ENCODE measurements around the gene TIGD3.

The TIGD3 gene

DNA sequence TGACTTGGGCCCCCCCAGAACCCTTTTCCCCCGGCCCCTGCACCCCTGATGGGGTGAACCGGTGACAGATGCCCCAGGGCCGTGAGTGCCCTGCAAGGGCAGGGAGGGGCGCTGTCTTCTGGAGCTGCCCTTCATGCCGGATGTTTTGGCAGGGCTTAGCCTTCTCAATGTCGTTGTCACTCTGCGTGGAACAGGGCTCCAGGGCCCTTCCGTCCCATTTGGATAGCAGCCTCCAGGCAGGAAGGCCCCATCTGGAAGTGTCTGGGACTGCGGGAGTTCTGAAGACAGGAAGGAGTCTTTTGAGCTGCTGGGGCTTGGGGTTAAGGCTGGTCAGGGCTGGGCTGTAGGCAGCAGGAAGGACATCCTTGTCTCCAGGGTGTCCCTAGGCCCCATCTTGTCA is 36.4 kb downstream of the TIGD3 start:
- no peak for DNase-seq

DNA sequence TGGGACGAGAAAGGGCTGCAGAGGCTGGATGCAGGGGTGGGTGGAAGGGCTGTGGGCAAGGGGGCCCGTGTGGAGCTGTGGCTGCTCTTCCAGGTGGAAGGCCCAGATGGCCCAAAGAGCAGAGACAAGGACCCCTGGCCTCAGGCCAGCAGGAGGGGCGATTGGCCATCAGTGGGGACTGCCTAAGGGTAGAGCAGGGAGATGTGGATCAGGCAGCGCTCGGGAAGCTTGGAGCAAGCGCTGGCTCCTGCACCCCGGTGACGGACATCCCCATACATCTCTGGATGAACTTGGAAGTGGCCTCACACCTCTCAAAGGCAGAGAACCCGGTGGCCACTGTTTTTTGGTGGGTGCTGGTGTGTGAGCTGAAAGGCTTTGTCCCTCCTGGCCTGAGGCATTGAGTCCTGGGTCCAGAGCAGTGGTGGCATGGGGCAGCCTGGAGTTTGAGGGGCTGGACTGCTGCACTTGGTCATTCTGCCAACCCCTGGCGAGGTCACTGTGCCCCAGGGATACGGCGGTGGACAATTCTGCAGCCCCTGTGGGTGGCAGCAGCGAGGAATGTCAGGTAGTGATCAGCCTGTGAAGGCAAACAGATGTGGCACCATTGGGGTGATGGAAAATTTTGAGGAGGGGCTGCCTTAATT is 37.8 kb downstream of the TIGD3 start:
- DNase-seq: no peak

DNA sequence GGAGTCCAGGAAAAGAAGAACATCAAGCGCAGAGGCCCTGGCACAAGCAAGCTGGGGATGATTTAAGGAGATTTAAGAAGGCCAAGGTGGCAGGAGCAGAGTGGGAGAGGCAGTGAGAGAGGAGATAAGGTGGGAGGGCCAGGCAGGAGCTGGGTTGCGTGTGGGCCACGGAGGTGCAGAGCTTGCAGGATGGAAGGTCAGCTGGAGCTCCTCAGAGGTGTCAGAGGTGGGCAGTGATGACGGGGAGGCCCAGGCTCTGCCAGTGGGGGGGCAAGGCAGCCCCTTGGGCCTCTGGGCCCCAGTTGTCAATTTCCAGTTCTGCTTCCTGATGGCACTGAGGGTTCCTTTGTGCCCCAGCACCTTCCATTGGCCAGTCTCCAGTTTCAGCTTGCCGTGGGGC is 38.3 kb downstream of the TIGD3 start:
- DNase-seq: no peak

DNA sequence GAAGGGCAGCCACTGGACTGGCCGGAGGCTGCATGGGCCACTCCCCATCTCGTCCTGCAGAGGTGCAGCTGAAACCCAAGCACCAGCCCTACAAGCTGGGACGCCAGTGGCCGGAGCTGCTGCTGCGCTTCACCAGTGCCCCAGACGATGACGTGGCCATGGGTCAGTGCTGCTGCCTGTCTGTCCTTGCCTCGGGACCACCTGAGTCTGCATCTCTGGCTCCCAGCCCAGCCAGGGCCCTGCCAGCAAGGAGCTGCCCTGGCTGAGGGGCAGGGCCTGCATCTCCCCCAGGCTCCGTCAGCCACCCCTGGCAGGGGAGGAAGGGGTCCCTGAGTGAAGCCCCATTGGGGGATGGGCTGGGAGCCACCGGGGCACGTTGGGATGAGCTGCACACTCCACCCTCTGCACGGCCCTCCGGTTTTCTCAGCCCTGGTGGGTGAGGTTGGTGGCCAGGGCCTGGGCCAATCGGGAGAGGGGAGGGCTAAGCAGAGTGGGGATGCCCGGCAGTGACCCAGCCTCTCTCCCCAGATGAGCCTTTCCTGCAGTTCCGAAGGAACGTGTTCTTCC is 39.0 kb downstream of the TIGD3 start:
- no peak for DNase-seq

DNA sequence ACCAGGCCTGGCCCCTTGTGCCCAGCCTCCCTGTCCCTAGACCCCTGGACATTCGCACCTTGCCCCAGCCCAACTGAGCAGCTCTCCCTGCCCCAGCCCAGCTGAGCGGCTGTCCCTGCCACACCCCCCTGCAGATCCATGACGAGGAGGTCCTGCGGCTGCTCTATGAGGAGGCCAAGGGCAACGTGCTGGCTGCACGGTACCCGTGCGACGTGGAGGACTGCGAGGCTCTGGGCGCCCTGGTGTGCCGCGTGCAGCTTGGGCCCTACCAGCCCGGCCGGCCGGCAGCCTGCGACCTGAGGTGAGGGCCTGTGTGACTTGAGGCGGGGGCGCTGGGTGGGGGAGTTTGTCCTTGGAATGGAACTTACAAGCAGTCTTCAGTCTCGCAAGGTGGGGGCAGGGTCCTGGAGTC is 39.6 kb downstream of the TIGD3 start:
- no peak for DNase-seq

DNA sequence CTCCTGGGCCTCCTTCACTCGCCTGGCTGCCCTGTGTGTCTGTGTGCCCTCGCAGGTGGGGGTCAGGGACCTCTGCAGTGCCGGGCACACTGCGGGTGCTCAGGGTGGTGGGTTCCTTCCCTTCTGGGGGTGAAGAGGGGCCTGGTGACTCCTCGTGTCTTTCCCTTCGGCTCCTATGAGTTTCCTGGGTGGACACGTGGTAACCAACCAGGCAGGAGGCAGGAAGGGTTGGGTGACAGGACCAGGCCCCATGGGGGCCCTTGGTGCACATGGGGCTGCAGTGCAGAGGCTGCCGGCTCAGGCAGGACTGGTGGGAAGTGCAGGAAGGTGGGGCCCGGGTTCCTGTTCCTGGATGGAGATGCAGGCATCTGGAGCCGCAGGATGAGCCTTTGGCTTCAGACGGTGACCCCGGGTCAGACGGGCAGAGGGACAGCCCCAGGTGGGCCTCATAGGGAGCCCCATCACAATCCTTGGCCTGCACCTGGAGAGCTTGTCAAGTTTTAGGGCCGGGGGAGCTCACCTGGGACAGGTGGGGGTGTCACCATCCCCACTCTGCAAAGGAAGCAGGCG is 41.5 kb downstream of the TIGD3 start:
- no peak for DNase-seq

DNA sequence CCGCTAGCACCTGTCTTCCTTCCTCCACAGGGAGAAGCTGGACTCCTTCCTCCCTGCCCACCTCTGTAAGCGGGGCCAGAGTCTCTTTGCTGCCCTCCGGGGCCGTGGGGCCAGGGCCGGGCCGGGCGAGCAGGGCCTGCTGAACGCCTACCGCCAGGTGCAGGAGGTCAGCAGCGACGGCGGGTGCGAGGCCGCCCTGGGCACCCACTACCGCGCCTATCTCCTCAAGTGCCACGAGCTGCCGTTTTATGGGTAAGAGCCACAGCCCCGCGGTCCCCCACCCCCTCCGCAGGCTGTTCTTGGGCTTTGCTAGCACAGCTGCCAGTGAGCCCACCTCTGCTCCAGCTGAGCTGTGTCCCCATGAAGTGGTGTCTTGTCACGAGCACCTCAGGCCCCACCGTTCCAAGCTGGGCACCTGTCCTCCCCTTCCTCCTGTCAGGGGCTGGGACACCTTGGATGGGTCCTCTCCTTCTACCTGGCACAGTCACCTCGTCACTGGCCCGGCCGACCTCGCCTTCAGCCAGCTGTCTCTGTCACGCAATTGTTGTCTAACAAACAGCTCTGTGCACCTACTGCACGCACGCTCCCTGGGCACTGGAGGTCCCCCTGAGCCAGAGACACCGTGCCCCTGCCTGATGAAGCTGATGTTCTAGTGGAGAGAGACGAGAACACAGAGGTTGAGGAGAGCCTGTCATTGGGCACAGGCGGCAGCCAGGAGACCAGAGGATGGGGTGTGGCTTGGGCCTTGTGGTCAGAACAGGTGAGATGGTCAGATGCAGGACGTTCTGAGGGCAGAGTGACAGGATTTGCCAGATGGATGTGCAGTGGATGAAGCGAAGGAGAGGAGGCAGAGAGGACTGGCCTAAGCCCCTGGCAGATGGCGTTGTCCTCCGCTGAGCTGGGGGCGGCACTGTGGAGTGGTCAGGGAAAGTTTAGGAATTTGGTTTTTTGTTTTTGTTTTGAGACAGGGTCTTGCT is 42.5 kb downstream of the TIGD3 start:
- no peak for DNase-seq

DNA sequence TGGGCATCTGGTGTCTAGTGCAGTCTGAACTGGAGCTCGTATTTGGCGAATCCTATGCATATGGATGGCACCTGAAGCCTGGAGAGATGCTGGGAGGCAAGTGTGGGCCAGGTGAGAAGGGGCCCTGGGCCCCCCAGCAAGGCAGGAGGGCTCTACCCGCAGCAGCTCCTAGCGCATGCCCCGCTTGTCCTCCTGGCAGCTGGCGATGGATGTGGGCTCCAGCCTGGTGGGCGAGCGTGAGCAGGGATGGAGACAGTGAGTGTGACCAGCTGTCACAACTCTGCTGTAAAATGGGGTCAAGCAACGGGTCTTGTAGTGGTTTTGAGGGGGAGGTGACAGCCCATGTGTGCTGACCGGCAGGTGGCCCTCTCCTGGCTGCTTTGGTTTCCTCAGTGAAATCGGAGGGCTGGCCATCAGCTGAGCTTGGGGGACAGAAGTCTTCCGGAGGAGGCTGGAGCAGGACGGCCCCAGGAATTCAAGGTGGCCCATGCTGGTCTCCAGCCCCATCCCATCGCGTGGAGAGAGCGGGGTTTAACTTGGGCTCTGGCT is 43.9 kb downstream of the TIGD3 start:
- DNase-seq: no peak

DNA sequence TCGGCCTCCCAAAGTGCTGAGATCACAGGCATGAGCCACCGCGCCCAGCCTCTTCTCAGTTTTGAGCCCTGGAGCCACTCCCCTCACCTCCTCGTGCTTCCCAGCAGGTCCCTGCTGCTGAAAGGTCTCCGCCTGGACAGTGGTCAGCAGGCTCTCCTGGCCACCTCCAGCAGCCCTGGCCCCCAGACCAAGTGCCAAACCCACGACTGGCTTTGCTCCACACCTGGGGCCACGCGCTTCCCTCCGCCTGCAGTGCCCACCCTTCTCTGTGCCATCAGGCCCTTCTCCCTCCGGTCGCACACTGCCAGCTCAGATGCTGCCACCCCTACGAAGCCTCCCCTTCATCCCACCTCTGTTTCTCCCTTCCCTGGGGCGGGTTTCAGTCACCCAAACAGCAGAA is 44.7 kb downstream of the TIGD3 start:
- no peak for DNase-seq

DNA sequence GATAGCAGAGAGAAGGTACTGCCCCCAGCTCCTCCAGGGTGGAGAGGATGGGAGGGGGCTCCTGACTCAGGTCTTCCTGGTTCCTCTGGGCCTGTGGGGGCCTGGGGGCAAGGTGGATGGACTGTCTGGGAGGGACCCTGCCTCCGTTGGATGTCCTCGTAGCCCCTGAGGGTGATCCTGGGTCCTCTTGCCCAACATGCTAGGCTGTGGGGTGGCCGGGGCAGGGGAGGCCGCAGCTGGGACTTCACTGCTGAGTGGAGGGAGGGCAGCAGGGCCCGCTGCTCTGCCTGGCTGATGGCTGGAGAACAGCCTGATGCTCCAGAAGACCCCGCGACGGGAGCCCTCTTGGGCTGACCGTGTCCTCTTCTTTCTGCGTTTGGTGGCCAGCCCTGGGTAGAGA is 45.3 kb downstream of the TIGD3 start:
- DNase-seq: no peak

DNA sequence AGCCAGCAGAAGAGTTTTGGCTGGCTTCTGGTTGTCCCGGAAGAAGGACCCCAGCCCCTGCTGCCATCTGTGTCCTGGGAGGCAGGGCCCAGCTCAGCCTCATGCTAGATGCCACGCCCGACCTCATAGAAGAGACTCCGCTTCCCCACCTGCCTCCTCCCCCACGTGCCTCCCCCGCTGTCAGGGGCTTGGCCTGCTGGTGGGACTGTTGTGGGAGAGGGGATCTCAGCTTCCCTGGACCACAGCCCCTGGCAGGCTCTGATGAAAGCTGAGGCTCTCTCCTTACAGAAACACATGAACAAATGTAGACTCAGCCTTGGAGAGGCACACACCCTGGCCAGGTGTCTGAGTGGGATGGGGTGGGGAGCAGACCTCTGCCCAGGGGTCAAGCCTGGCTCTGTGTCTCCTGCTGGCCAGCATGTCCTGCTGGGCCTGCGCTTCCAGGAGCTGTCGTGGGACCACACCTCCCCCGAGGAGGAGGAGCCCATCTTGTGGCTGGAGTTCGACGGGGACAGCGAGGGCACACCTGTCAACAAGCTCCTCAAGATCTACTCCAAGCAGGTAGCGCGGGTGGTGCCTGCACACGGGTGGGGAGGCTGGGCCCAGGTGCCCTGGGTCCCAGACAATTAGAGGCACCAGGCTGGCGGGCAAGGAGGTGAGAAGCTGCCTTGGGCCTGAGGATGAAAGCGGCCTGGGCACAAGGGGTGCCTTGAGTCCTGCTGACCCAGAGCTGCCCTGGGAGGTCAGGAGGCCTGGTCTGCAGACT is 45.9 kb downstream of the TIGD3 start:
- DNase-seq: no peak

DNA sequence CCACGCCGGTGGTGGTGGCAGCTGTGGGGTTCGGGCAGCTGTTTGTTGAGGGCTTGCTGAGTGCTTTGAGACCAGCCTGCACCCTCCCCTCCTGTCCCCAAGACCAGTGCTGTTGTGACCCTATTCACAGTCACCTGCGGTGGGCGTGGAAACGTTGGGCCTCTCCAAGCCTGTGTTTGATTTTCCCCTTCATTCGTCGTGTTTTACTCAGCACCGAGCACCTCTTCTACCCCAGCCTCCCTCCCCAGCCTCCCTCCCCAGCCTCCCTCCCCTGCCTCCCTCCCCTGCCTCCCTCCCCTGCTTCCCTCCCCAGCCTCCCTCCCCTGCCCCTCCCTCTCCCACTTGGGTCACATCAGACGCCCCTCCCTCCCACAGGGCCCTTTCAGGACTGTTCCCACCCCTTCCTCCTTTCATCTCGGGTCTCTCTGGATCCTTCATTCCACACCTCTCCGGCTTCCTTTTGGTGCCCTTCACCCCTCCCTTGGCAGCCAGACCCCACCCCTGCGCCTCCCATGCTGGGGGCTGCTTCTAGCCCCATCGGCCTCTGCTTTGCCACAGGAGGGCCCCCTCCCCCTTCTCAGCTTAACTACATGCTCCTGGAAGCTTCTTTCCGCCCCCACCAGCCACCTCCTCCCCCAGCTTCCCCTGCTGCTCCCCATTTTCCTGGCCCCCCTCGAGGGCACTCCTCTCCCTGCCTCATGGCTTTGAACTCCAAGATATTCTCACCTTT is 46.7 kb downstream of the TIGD3 start:
- no peak for DNase-seq

DNA sequence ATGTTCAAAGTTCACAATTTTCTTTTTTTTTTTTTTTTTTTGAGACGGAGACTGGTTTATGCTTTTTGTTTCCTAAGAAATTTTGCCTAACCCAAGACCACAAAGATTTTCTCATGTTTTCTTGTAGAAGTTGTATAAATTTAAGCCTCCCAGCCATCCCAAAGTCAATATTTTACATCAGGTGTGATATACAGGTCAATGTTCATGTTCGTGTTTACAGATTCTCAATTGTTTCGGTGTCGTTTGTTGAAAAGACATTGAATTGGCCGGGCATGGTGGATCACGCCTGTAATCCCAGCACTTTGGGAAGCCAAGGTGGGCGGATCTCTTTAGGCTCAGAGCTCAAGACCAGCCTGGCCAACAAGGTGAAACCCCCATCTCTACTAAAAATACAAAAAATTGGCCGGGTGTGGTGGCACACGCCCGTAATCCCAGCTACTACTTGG is 47.3 kb downstream of the TIGD3 start:
- no peak for DNase-seq

DNA sequence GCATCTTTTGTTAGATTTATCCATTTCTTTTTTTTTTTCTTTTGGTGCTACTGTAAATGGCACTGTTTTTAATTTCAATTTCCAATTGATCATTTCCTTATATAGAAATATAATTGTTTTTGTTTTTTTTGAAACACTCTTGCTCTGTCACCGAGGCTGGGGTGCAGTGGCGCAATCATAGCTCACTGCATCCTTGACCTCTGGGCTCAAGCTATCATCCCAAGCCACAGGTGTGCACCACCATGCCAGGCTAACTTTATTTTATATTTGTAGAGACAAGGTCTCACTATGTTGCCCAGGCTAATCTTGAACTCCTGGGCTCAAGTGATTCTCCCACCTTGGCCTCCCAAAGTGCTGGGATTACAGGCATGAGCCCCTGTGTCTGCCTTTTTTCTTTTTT is 48.2 kb downstream of the TIGD3 start:
- no peak for DNase-seq

DNA sequence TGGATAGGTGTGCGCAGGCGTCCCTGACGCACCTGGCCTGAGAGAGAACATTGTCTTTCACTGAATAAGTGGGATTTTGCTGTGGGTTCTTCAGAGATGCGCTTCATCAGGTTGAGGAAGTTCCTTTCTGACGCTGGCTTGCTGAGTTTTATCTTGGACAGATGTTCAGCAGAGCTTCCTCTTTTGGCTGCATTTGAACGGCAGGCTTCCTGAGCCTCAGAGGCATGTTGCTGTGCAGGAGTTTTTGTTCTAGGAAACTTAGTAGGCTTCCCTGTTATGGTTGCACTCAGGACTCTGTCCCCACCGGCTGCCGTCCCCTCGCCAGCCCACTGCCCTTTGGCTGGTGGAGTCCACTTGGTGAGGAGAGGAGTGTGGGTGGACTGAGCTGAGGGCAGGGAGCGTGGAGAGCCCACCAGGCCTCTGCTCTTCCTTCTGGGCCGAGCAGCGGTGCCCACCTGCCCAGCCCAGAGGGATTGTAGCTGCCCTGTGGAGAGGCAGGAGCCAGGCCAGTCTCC is 49.1 kb downstream of the TIGD3 start:
- DNase-seq: no peak

DNA sequence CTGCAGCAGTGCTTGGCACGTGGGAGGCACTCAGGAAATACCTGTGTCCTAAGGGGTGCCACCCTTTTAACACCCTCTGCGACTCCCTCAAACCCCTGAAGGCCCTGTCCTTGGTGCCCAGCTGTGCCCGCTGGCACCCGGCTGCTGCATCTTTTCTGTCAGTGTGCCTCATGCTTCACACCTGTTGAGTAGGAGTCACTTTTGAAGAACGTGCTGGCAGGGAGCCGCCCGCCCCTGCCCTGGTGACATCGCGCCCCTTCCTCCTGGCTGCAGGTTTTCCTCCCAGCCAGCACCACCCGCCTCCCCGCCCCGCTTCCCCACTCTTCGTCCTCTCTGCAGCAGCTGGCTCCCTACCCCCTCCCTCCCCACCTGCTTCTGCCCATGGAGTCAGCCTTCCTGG is 49.7 kb downstream of the TIGD3 start:
- DNase-seq: no peak

DNA sequence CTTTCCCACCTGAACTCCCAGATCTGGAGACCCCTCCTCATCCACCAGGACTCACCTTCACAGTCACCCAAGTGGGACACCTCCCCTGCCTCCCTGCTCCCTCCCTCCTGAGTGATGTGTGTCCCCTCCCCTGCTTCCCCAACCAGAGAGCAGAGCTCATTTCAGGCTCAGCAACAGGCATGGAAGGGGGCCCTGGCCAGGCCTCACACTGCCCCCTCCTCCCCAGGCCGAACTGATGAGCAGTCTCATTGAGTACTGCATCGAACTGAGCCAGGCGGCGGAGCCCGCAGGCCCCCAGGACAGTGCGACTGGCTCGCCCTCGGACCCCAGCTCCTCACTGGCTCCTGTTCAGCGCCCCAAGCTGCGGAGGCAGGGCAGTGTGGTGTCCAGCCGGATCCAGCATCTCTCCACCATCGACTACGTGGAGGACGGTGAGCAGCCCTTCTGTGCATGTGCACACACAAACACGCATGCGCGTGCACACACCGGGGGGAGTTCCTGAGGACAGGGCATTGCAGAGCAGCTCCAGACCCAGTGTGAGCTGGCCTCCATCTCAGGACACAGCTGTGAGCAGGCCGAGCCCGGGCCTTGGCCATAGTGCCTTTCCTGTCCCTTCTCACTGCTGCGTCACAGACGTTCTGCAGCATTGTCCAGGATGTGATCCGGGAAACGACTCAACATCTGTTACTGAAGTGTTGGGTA is 50.2 kb downstream of the TIGD3 start:
- no peak for DNase-seq

All from SHP77 treated with DMSO at 0.1 percent for 48 hours (cell line).